AG10803 (cell line): ENCODE data around the gene EDN2.

Experiments
- DNase-seq: peaks from one replicate; pipeline ENCODE4 v3.0.0; 2010; ENCODE audit warnings: low read depth
- H3K4me3 ChIP-seq: 2 replicates; pipeline ENCODE4 v1.5.1; 2011; ENCODE audit warnings: mild to moderate bottlenecking, low read length, control low read depth
- CTCF ChIP-seq: conservative IDR thresholded peaks from 2 replicates; pipeline ENCODE4 v1.5.1; 2011; ENCODE audit warnings: mild to moderate bottlenecking, low read length, control low read depth, inconsistent platforms

Gene EDN2

DNA sequence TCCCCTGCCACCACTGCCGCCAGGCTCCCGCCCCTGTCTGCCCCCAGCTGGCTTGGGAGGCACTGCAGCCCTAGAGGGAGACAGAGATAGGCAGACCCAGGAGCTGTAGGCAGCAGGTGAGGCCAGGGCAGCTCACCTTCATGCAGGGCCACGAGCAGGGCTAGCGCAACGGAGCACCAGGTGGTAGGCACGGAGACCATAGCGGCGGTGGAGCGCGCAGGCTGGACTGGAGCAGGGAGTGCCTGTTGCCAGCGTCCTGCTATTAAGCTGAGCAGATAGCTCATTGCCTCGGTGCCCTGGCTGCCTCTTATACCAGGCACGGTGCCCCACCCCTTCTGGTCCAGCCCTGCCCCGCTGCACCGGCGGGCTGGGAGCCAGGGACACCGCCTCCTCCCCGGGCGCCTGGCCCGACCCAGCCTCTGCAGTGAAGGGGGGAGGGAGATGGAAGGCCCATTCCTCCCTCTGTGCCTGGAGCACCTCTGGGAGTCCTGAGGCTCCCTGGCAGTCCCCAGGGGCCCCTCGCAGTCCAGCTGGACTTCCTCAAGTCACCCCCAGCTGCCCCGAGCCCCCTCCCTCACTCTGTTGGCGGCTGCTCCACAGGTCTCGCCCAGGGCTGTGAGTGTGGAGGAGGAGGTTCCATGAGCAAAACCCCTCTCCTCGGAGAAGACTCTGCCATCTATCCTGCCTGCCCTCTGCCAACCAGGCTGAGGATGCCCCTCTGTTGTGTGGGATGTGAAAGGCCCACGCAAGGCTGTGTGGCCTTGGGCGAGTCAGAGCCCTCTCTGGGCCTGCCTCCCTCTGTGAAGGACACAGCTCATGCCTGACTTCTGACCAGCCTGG is at the start of gene EDN2:
Gene EDN2, minus strand, starts transcription at position 282 of the 840 bp plus-strand sequence. Its CDS starts 82 bp downstream, at position 200.
- no peak for DNase-seq
- TF ChIP-seq CTCF, result no peak
- H3K4me3 ChIP-seq, result no peak within 1 kb of the TSS

DNA sequence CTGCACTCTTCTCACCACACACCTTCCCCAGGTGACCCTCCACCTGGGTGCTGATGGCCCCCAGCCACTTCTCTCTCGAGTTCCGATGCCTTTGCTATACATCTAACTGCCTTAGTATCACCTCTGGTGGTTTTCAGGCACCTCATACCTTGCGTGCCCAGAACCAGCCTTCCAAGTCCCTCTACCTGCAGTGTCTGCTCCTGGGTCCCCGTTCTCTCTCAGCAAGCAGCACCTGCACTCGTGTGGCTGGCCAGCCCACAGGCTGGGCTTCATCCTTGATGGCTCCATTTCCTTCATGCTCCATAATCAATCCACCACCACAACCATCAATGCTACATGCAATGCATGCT is 49.2 kb upstream of the EDN2 start:
- no peak for DNase-seq
- no peak for TF ChIP-seq CTCF
- no peak overlapping the region for H3K4me3 ChIP-seq

DNA sequence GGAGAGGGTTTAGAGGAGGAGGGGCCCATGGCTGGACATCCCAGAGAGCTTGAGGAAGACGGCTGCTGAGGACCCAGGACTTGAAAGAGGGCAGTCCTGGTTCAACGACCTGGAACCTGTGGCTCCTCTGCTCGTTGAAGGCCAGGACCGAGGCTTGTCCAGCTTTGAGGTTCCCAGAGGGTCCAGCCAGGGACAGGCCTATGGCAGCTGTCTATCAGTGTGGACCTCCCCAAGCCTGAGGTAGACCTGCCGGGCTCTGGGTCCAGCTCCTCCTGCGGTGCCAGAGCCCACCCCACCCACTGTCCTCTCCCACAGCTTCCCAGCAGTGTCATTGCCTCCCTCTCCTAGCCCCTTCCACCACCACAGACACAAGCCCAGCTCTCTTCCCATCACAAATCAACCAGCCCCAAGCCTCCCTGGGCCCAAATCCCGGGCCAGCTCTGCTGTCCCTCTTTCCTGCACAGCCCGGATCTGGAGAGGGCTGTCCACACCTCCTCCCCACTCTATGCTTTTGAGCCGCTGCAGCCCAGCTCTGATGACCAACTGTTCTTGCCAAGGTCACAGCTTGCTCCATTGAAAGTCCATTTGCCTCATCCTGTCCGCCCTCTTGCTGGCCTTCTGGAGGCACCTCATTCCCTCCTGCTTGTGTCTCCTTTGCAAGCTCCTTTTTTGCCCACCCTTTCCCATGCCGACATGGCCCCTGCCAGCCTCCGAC is 48.7 kb upstream of the EDN2 start:
- no peak for TF ChIP-seq CTCF
- H3K4me3 ChIP-seq, result no peak overlapping the region
- DNase-seq, result no peak

GRCh38 chr1:41532206-41532975 is 47.9 kb upstream of the EDN2 start:
- no peak for DNase-seq
- no peak for TF ChIP-seq CTCF
- H3K4me3 ChIP-seq, result no peak overlapping the region

DNA sequence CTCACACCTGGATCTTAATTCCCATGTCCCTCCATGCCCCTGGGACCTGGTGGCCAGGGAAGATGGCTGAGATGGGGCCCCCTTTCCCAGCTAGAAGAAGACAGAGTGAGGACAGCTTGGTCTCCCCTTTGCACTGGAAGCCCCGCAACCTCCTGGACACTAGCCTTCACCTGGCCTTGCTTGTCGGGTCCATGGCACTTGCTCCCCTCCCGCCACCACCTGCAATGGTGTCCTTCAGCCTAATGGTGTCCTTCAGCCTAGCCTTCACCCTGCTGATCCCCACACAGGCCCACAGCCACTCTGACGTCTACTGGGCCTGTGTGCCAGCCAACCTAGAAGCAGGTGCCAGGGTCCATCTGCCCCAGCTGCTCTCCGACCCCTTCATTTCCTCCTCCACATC is 45.9 kb upstream of the EDN2 start:
- H3K4me3 ChIP-seq, result no peak overlapping the region
- no peak for DNase-seq
- TF ChIP-seq CTCF, result no peak

- no peak overlapping the region for H3K4me3 ChIP-seq
- TF ChIP-seq CTCF, result no peak
- no peak for DNase-seq
Measured at GRCh38 chr1:41529621-41530395, 45.3 kb upstream of the EDN2 start.
